ENCODE measurements around the gene DLEU7. TPM values are rescaled to one million over a fixed set of nuclear protein-coding genes. Genes with fewer than 3 reads are reported as not detected.

Gene DLEU7
- total RNA-seq, 4 donors from 2014 or later = 0.24 TPM; not detected in 3

- Histone ChIP-seq H3K36me3 (no peaks in the 10 kb centered on the region), H3K27ac (no peak overlapping the region), H3K4me3 (no peak overlapping the region), H3K27me3 (peaks cover 9 to 17% (median 13%) of the 10 kb centered on the region in 3 donors), H3K4me1 (no peaks in the 10 kb centered on the region), H3K9me3 (no peaks in the 10 kb centered on the region)
- DNase-seq (no peak), ATAC-seq (no peak)
- in situ Hi-C loops (cut with MboI; ENCODE audit: low sequenced_read_pairs in 4 of 4) (no loop called here), intact Hi-C loops (cut with DNase I; ENCODE audit: low total_unique reads) (no loop called here)
- TF ChIP-seq, protein P1, sequence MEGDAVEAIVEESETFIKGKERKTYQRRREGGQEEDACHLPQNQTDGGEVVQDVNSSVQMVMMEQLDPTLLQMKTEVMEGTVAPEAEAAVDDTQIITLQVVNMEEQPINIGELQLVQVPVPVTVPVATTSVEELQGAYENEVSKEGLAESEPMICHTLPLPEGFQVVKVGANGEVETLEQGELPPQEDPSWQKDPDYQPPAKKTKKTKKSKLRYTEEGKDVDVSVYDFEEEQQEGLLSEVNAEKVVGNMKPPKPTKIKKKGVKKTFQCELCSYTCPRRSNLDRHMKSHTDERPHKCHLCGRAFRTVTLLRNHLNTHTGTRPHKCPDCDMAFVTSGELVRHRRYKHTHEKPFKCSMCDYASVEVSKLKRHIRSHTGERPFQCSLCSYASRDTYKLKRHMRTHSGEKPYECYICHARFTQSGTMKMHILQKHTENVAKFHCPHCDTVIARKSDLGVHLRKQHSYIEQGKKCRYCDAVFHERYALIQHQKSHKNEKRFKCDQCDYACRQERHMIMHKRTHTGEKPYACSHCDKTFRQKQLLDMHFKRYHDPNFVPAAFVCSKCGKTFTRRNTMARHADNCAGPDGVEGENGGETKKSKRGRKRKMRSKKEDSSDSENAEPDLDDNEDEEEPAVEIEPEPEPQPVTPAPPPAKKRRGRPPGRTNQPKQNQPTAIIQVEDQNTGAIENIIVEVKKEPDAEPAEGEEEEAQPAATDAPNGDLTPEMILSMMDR (IDR thresholded peaks at IDR 0.05 in 4 of 5, conservative IDR thresholded peaks at IDR 0.05 in 1 of 5) = no peak
- TF ChIP-seq POLR2A (IDR thresholded peaks at IDR 0.05) = no peak
These were observed 1.7 kb upstream of the DLEU7 start for GRCh38 chr13:50845211-50845610.

DNA sequence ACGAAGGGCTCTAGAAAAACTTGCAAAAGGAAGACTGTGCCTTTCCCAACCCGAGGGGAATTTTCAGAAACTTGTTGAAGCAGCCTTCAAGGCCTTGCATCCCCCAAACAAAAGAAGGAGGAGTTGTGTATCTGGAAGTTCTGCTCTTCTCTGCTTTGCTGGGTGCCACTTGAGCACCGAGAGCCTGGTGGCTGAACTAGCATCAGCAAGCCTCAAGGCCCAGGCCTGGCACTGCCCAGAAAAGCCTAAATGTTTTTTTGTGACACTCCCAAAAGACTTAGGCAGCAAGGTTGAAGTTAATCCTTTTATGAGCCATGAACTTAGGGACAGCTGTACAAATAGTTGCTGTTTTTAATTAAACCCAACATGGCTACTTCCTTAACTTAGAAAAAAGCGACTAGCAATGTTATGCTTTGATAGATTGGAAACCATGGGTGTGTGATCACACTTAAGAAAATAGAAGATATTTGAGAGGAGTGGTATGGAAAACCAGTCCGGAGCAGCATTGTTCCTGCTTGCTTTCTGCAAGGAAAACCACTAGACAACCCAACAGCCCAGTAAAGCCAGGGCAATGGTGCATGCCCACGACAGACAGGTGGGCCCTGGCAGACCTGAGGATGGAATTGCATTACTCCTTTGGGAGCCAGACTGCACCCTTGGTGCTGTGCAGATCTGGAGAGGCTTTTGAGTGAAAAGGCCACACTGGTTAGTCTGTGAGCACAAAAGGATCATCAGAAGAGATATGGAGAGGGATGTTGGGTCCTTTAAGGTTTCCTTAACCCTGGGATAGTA lies 788 bp upstream of the DLEU7 start:
- Histone ChIP-seq H3K27me3 (peaks cover 9 to 17% (median 14%) of the 10 kb centered on the region in 3 donors), H3K4me1 (no peaks in the 10 kb centered on the region), H3K27ac (no peak overlapping the region), H3K4me3 (no peak overlapping the region), H3K36me3 (no peaks in the 10 kb centered on the region), H3K9me3 (no peaks in the 10 kb centered on the region)
- DNase-seq = no peak
- no peak for ATAC-seq
- no peak for TF ChIP-seq POLR2A (IDR thresholded peaks at IDR 0.05)
- TF ChIP-seq, protein P1 (IDR thresholded peaks at IDR 0.05 in 4 of 5, conservative IDR thresholded peaks at IDR 0.05 in 1 of 5) = no peak
- in situ Hi-C loops (cut with MboI; ENCODE audit: low sequenced_read_pairs in 4 of 4) (no loop called here), intact Hi-C loops (cut with DNase I; ENCODE audit: low total_unique reads) (no loop called here)

DNA sequence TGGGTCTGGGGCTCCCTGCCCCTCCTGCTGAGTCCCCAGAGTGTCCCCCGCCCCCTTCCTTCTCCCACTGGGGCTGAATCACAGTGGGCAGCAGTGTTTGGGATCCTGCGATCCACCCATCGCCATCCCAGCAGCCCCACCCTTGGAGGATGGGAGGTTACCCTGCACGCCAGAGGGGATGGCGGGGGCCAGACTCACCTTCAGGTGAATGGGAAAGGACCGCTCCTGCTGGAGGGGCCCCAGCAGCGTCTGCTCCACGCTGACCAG lies 569 bp downstream of the DLEU7 start:
- H3K27me3 ChIP-seq = peaks cover 9 to 17% (median 14%) of the 10 kb centered on the region in 3 donors

GRCh38 chr13:50842251-50842989 lies 1.1 kb downstream of the DLEU7 start:
- no peak overlapping the region for H3K27ac ChIP-seq
- in situ Hi-C loops (cut with MboI; ENCODE audit: low sequenced_read_pairs in 4 of 4) (no loop called here), intact Hi-C loops (cut with DNase I; ENCODE audit: low total_unique reads) (no loop called here)
- H3K9me3 ChIP-seq = no peaks in the 10 kb centered on the region
- H3K27me3 ChIP-seq = peaks cover 9 to 17% (median 14%) of the 10 kb centered on the region in 3 donors
- no peaks in the 10 kb centered on the region for H3K4me1 ChIP-seq
- no peak for DNase-seq
- H3K36me3 ChIP-seq = no peaks in the 10 kb centered on the region
- peak overlapping the region in 1 of 4 donors; percentile 34 for H3K4me3 ChIP-seq
- ATAC-seq = no peak
- TF ChIP-seq POLR2A (IDR thresholded peaks at IDR 0.05) = no peak
- TF ChIP-seq, protein P1 (IDR thresholded peaks at IDR 0.05 in 4 of 5, conservative IDR thresholded peaks at IDR 0.05 in 1 of 5) = no peak

More for the DNA sequence above, 569 bp downstream of the DLEU7 start:
- in situ Hi-C loops (cut with MboI; ENCODE audit: low sequenced_read_pairs in 4 of 4) = no loop called here
- TF ChIP-seq, protein P1 (IDR thresholded peaks at IDR 0.05 in 4 of 5, conservative IDR thresholded peaks at IDR 0.05 in 1 of 5) = no peak
- TF ChIP-seq POLR2A (IDR thresholded peaks at IDR 0.05) = no peak
- Histone ChIP-seq H3K4me3 (peak overlapping the region in 3 of 4 donors; percentile 28 to 34 (median 34)), H3K36me3 (no peaks in the 10 kb centered on the region), H3K27ac (no peak overlapping the region), H3K4me1 (no peaks in the 10 kb centered on the region), H3K9me3 (no peaks in the 10 kb centered on the region)
- DNase-seq (no peak), ATAC-seq (no peak)
- intact Hi-C loops (cut with DNase I; ENCODE audit: low total_unique reads) = no loop called here
